ENCODE measurements around the gene NCAM2.
"Not testable (repeated sequence)": the region's sequence is repeated elsewhere in the genome, so short reads cannot be mapped to it uniquely, and the experiment has no call there.

NCAM2 gene

GRCh38 chr21:21290751-21291150 lies 292.5 kb downstream of the NCAM2 start:
- in situ Hi-C loops (cut with MboI; ENCODE audit: low sequenced_read_pairs) = no loop called here

GRCh38 chr21:21291883-21292569 lies 293.8 kb downstream of the NCAM2 start:
- in situ Hi-C loops (cut with MboI; ENCODE audit: low sequenced_read_pairs) = no loop called here

- in situ Hi-C loops (cut with MboI; ENCODE audit: low sequenced_read_pairs) = no loop called here
Measured at GRCh38 chr21:21295303-21295702, 297.1 kb downstream of the NCAM2 start.

- in situ Hi-C loops (cut with MboI; ENCODE audit: low sequenced_read_pairs) = no loop called here
Measured at GRCh38 chr21:21297211-21297610, 299.0 kb downstream of the NCAM2 start.

GRCh38 chr21:21301013-21301412 lies 302.8 kb downstream of the NCAM2 start:
- in situ Hi-C loops (cut with MboI; ENCODE audit: low sequenced_read_pairs) = no loop called here

GRCh38 chr21:21309510-21309909 lies 311.3 kb downstream of the NCAM2 start:
- in situ Hi-C loops (cut with MboI; ENCODE audit: low sequenced_read_pairs) = no loop called here

GRCh38 chr21:21324297-21324696 lies 326.1 kb downstream of the NCAM2 start:
- in situ Hi-C loops (cut with MboI; ENCODE audit: low sequenced_read_pairs) = no loop called here

- in situ Hi-C loops (cut with MboI; ENCODE audit: low sequenced_read_pairs) = no loop called here
Measured at GRCh38 chr21:21332492-21332891, 334.3 kb downstream of the NCAM2 start.

- in situ Hi-C loops (cut with MboI; ENCODE audit: low sequenced_read_pairs) = no loop called here
Measured at GRCh38 chr21:21341041-21341440, 342.8 kb downstream of the NCAM2 start.

GRCh38 chr21:21345296-21345695 lies 347.1 kb downstream of the NCAM2 start:
- in situ Hi-C loops (cut with MboI; ENCODE audit: low sequenced_read_pairs) = no loop called here

GRCh38 chr21:21345872-21346271 lies 347.7 kb downstream of the NCAM2 start:
- in situ Hi-C loops (cut with MboI; ENCODE audit: low sequenced_read_pairs) = no loop called here

GRCh38 chr21:21366277-21366676 lies 368.1 kb downstream of the NCAM2 start:
- in situ Hi-C loops (cut with MboI; ENCODE audit: low sequenced_read_pairs) = no loop called here

GRCh38 chr21:21367583-21367982 lies 369.4 kb downstream of the NCAM2 start:
- in situ Hi-C loops (cut with MboI; ENCODE audit: low sequenced_read_pairs) = no loop called here

- in situ Hi-C loops (cut with MboI; ENCODE audit: low sequenced_read_pairs) = no loop called here
Measured at GRCh38 chr21:21373969-21374368, 375.8 kb downstream of the NCAM2 start.

- in situ Hi-C loops (cut with MboI; ENCODE audit: low sequenced_read_pairs) = no loop called here
Measured at GRCh38 chr21:21383126-21383525, 384.9 kb downstream of the NCAM2 start.

- in situ Hi-C loops (cut with MboI; ENCODE audit: low sequenced_read_pairs) = no loop called here
Measured at GRCh38 chr21:21384977-21385376, 386.8 kb downstream of the NCAM2 start.

- in situ Hi-C loops (cut with MboI; ENCODE audit: low sequenced_read_pairs) = no loop called here
Measured at GRCh38 chr21:21385404-21385803, 387.2 kb downstream of the NCAM2 start.

- in situ Hi-C loops (cut with MboI; ENCODE audit: low sequenced_read_pairs) = no loop called here
Measured at GRCh38 chr21:21387916-21388315, 389.7 kb downstream of the NCAM2 start.

GRCh38 chr21:21394064-21394463 lies 395.9 kb downstream of the NCAM2 start:
- in situ Hi-C loops (cut with MboI; ENCODE audit: low sequenced_read_pairs) = no loop called here

GRCh38 chr21:21396424-21396823 lies 398.2 kb downstream of the NCAM2 start:
- in situ Hi-C loops (cut with MboI; ENCODE audit: low sequenced_read_pairs) = no loop called here

- in situ Hi-C loops (cut with MboI; ENCODE audit: low sequenced_read_pairs) = no loop called here
Measured at GRCh38 chr21:21397464-21397863, 399.3 kb downstream of the NCAM2 start.

- in situ Hi-C loops (cut with MboI; ENCODE audit: low sequenced_read_pairs) = no loop called here
Measured at GRCh38 chr21:21401444-21401843, 403.2 kb downstream of the NCAM2 start.

GRCh38 chr21:21402187-21402586 lies 404.0 kb downstream of the NCAM2 start:
- in situ Hi-C loops (cut with MboI; ENCODE audit: low sequenced_read_pairs) = not testable (repeated sequence)

Measured in HL-60/S4 treated with phorbol 12-myristate 13-acetate at 8.2 ng/mL for 4 days and 3 days (cell line).